HG02885 (cell line): ENCODE measurements around the gene LPCAT1.

Experiments
- ATAC-seq: cut with Tn5 transposase; IDR thresholded peaks from one replicate; pipeline ENCODE4 v1.9.1; 2021; ENCODE audit warnings: mild to moderate bottlenecking; ENCODE audit not compliant: unreplicated experiment, poor library complexity

LPCAT1 gene

DNA sequence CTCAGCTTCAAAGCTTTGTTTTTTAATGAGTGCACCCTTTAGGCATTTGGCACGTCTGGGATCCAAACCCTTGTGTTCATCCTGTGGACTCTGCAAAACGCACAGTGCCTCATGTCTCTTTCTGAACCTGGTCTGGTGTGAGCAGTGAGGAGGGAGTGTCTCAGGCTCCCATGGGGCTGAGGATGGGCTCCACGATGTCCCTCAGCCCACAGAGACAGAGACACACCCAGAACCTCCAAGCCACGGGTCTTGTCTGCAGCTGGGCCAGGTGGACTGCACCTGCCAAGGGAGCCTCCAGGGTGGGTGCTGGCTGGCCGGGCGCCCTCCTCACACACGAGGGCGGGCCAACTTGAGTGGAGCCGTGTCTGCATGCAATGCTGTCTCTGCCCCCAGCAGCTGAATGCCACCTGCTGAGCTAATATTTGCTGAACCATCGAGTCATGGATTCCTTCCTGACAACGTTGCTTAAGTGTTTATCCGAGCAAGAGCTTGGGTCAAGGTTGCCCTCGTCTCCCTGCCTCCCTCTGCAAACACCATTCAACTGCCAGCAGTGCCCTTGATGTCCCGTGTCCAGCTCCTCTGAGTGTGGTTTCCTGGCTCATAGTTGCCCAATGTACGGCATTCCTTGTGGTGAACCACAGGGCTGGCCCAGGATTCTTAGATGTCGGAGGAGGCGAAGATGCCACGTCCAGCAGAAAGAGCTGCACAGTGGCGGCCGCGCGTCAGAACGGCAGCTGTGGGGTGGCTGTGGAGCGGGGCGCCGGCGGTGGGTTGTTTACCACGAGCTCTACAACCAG lies 31.4 kb upstream of the LPCAT1 start:
- no peak for ATAC-seq

GRCh38 chr5:1554410-1554967 lies 30.7 kb upstream of the LPCAT1 start:
- ATAC-seq, result no peak

GRCh38 chr5:1553539-1554409 lies 30.0 kb upstream of the LPCAT1 start:
- no peak for ATAC-seq

- no peak for ATAC-seq
These were observed 28.9 kb upstream of the LPCAT1 start for GRCh38 chr5:1552521-1553255.

- ATAC-seq, result no peak
These were observed 27.9 kb upstream of the LPCAT1 start for GRCh38 chr5:1551426-1552301.

DNA sequence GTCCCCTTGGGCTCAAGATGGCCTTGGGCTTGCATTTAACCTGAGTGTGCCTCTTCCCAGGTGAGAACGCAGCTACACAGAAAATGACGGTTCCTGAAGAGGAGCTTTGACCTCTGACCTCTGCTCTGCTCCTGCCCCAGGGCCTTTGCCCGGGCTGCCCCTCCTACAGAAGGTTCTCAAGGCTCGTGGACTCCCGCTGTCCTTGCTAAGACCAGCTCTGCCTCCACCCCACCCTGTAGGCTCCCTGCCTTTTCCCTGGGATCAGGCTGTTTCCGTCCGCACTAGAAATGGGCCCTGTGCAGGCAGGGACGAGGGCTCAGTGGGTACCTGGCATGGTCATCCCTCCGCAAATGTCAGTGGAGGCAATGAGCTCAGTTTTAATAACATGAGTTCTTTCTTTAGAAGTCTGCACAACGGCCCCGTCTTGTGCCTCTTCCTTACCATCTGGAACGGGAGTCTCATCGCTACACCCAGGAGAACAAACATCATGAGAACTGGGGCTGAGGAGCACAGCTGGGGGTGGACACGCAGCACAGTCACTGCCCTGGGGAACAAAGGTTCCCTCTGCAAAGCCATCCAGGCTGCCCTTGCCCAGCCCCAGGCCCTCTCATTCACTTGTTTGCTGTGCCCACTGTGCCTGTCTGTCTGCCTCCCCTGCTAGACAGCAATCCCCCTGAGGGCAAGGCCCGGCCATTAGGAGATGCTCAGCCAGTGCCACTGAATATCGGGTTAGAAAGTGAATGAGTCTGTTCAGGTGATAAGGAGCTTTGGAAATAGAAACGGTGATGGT lies 26.7 kb upstream of the LPCAT1 start:
- ATAC-seq, result no peak

DNA sequence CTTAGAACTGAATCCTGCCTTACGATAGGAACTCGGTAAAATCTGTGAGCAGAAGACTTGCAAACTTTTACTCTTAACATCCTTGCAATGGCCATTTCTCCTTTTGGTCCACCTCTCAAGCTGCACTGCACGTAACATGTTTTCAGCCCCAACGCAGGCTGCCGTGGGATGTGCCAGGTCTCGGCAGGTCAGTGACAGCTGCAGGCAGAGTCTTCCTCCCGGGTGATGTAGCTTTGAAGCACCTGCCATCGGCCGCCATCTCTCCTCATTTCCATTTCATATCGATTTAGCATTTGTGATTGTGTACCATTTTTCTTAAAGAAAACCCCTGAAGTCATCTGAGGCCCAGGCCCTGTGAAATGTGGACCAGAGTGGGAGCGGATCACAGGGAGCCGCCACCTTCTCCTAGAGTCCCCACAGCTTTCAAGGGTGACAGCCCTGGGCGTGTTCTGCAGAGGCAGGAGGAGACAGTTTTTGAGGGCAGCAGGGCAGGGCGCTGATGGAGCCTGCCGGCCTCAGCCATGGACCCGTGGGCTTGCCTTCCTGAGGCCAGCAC lies 25.8 kb upstream of the LPCAT1 start:
- no peak for ATAC-seq

DNA sequence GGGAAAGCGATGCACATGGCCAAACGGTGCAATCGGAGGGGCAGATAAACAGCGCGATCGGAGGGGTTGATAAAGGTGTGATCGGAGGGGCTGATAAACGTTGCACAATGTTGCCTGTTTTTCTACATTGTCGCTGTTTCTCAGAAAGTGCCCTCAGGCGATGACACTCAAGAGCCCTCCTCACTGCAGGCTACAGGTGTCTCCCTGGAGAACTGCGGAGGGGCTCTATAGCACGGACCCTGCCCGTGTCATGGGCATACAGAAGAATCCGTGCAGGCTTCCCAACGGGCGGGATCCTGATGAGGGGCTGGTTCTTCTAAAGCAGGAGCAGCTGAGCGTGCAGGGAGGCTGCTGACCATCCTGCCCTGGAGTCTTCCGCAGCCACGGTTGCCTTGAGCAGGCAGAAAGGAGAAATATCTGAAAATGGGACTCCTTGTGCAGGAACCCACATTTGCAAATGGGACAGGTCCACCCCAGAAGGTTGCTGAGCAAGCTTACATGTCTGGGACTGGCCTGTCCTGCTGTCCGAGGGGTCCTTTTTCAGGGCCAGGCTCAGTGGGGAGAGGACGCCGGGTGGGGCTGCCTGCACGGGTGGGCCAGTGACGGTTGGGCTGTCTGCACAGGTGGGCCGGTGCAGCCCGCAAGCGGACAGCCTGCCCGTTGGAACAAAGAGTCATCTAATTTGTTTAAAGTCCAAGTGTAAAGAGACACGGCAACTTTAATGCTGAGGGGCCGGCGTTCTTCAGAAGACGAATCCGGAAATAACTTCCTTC lies 25.1 kb upstream of the LPCAT1 start:
- ATAC-seq, result no peak

- ATAC-seq, result no peak
These were observed 23.9 kb upstream of the LPCAT1 start for GRCh38 chr5:1547655-1548054.

DNA sequence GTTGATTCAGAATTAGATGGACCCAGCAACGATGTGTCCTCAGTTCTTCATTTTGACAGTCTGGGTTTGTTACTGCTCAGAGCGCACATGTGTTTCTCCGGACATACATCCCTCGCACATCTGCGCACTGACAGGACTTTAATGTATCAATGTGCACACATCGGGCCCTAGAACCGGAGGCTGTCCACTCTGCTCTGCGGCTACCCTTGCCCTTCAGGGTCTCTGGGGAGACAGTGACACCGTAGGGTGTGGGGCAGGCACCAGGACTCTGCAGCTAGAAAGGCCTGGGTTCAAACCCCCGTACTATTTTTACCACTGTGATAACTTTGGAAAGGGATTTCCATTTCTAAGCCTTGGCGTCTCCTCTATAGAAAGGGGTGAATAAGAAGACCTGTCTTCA lies 23.5 kb upstream of the LPCAT1 start:
- ATAC-seq, result no peak

- no peak for ATAC-seq
These were observed 22.8 kb upstream of the LPCAT1 start for GRCh38 chr5:1546556-1546955.

DNA sequence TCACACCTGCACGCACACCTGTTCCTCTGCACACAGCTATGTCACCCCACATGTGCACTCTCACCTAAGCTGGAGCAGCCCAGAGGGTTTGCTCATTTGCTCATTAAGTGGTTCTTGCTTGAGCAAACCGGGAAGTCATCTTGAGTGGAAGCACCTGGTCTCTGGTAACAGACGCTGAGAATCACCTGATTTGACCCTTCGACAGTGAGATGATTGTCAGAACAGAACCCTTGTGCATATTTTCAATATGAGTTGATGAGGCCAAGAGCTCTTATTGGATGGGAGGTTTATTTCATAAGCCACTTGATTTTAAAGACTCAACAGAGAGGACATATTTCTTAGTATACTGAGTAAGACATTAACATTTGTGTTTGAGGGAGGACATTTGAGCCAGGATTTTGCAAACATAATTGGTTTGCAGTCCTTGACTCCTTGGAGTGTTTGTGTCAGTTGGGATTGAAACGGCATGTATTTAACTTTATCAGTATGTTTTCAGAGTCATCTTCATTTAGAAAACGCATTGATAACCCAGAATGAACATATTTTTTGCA lies 22.1 kb upstream of the LPCAT1 start:
- no peak for ATAC-seq

DNA sequence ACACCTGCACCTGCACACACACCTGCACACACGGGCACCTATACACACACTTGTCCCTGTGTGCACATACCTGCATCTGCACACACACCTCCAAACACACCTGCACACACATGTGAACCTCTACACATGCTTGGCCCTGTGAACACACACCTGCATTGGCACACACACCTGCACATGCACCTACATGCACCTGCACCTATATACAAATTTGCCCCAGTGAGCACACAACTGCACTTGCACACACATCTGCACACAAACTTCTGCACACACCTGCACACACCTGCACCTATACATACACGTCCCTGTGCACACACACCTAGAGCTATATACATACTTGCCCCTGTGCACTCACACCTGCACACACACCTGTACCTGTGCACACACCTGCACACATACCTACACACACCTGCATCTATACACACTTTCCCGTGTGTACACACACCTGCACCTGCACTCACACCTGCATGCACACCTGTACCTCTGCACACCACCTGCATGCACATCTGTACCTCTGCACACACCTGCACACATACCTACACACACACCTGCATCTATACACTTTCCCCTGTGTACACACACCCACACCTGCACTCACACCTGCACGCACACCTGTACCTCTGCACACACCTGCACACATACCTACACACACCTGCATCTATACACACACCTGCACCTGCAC lies 21.5 kb upstream of the LPCAT1 start:
- ATAC-seq, result no peak

DNA sequence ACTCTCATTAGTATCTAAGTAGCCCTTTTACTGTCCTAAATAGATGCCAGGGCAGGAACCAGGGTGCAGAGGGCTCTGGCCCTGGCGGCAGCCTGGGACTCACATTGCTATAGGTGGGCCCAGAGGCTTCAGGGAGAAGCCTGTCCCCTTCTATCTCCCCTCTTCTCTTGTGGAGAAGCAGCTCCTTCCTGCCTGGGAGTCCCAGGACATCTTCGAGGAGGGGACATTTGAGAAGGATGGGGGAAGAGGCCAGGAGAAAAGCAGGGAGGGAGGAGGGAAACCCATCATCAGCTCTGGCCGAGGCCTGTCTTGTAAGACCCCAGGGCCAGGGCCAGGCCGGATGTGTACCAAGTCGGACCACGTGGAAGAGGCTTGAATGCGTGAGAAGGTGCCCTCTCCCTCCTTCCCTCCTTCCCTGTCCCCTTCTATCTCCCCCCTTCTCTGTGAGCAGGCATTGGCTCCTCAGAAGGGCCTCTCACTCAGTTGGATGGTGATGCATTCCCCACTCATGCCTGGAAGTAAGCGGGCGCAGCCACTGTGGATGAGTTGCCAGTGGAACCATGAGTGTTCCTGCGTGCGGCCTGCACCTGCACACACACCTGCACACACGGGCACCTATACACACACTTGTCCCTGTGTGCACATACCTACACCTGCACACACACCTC lies 20.7 kb upstream of the LPCAT1 start:
- no peak for ATAC-seq

DNA sequence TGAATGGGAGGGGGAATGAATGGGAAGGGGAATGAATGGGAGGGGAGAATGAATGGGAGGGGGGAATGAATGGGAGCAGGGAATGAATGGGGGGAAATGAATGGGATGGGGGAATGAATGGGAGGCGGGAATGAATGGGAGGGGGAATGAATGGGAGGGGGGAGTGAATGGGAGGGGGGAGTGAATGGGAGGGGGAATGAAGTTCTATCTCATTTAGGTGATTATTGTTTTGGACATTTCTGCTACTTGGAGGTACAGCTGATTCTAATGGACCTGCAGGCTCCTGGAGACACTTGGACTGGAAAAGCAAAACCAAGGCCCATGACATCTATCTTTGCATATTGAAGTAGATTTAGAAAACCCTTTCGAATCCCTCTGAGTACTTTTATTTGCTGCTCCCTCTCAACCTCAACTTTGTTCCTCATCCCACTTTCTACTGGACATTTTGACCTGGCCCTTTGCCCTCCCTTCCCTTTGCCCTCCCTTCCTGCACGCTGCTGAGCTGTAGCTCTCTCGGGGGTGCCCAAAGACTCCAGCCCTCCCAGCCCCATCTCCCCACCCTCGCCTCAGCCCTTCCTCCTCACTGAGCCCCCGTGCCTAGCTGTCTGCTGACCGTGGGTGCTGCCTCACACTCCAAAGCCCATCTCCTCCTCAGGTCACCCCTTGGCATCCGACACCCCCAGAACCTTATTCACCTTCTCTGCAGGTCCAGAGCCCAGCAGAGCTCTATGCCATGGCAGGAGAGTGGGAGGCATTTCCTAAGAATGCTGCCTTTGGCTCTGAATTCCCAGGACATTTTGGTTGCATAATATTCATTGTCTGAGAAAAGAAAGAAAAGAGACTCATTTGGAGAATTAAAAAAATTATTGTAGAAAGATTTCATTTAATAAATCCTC lies 19.9 kb upstream of the LPCAT1 start:
- no peak for ATAC-seq
